ENCODE measurements around the gene FGF18. TPM values are rescaled to one million over a fixed set of nuclear protein-coding genes. Genes with fewer than 3 reads are reported as not detected.

Gene FGF18
- total and polyA plus RNA-seq, 10 of the 15 experiments (the other 5 are each of a cell fraction or from before 2014, with no cell fraction given) = 0.03 to 0.10 (median 0.06) TPM; not detected in 5

DNA sequence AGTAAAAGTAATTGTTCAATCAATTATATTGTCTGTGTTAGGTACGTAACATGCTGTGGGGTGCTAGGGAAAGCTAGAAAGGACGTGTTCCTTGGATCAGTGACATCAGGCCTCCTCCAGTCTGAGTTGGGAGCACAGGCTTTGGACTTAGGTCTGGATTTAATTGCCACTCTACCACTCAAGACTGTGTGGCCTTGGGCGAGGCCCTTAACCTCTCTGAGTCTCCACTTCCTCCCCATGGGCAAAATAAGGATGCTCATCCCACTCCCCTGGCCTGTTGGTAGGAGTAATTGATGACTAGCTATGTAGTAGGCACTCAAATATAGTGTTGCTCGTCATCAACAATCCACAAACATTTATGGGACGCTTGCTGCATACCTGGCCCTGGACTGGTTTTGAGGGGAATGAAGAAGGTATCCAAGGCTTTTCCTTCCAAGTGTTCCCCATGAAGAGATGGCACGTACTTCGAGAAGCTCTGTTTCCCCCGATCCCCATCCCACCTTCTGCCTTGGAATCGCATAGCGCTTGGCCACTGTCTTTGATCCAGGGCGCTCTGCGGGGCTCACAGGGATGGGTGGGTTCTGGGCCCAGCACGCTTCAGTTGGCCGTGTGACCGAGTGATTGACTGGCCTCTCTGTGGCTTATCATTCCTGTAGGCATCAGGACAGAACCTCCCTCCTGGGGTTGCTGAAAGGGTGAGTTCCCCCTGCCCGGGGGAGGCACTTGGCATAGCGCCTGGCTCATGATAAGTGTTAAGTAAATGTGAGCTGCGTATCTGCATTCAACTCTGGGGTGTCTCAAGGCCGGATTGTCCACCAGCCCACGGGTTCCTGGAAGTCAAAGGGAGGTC is 8.1 kb downstream of the FGF18 start:
- ChIA-PET RAD21 (ENCODE audit: unreplicated experiment) (no interaction called here), CTCF (no interaction called here), SMC1A (ENCODE audit: uncharacterized antibody, unreplicated experiment) (interaction anchor here (1.3 kb wide), 1 partner anchor 9 kb away, joined by 3 read pairs; no protein-coding TSS in a partner anchor), POLR2A (no interaction called here)
- no peaks in the 10 kb centered on the region for H3K79me2 ChIP-seq (ENCODE audit: control insufficient read depth, insufficient read depth, low read length)
- BruUV-seq (replicated peaks) = no TSS peak
- TF ChIP-seq DPF2 (IDR thresholded peaks at IDR 0.05) = no peak
- no peak for TF ChIP-seq RAD51 (IDR thresholded peaks at IDR 0.05)
- TF ChIP-seq JUNB (IDR thresholded peaks at IDR 0.05) = no peak
- TF ChIP-seq, protein P1, sequence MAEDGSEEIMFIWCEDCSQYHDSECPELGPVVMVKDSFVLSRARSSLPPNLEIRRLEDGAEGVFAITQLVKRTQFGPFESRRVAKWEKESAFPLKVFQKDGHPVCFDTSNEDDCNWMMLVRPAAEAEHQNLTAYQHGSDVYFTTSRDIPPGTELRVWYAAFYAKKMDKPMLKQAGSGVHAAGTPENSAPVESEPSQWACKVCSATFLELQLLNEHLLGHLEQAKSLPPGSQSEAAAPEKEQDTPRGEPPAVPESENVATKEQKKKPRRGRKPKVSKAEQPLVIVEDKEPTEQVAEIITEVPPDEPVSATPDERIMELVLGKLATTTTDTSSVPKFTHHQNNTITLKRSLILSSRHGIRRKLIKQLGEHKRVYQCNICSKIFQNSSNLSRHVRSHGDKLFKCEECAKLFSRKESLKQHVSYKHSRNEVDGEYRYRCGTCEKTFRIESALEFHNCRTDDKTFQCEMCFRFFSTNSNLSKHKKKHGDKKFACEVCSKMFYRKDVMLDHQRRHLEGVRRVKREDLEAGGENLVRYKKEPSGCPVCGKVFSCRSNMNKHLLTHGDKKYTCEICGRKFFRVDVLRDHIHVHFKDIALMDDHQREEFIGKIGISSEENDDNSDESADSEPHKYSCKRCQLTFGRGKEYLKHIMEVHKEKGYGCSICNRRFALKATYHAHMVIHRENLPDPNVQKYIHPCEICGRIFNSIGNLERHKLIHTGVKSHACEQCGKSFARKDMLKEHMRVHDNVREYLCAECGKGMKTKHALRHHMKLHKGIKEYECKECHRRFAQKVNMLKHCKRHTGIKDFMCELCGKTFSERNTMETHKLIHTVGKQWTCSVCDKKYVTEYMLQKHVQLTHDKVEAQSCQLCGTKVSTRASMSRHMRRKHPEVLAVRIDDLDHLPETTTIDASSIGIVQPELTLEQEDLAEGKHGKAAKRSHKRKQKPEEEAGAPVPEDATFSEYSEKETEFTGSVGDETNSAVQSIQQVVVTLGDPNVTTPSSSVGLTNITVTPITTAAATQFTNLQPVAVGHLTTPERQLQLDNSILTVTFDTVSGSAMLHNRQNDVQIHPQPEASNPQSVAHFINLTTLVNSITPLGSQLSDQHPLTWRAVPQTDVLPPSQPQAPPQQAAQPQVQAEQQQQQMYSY (CRISPR knock-in tag; IDR thresholded peaks at IDR 0.05) = no peak
- TF ChIP-seq FOXK2 (IDR thresholded peaks at IDR 0.05) = no peak
- no peak for TF ChIP-seq TCF3 (IDR thresholded peaks at IDR 0.05; ENCODE audit: borderline replicate concordance, insufficient read depth, low read depth, low read length)
- TF ChIP-seq, protein P2, sequence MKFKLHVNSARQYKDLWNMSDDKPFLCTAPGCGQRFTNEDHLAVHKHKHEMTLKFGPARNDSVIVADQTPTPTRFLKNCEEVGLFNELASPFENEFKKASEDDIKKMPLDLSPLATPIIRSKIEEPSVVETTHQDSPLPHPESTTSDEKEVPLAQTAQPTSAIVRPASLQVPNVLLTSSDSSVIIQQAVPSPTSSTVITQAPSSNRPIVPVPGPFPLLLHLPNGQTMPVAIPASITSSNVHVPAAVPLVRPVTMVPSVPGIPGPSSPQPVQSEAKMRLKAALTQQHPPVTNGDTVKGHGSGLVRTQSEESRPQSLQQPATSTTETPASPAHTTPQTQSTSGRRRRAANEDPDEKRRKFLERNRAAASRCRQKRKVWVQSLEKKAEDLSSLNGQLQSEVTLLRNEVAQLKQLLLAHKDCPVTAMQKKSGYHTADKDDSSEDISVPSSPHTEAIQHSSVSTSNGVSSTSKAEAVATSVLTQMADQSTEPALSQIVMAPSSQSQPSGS (IDR thresholded peaks at IDR 0.05; ENCODE audit: low read length) = no peak
- TF ChIP-seq RB1 (IDR thresholded peaks at IDR 0.05; ENCODE audit: borderline replicate concordance) = no peak
- TF ChIP-seq NR2C2 (IDR thresholded peaks at IDR 0.05; ENCODE audit: borderline replicate concordance, control insufficient read depth, insufficient read length, low read depth) = no peak
- no peak for TF ChIP-seq CBX5 (IDR thresholded peaks at IDR 0.05; ENCODE audit: low read depth)
- TF ChIP-seq SMC3 (IDR thresholded peaks at IDR 0.05; ENCODE audit: borderline replicate concordance, low read length) = no peak
- TF ChIP-seq POLR2AphosphoS5 (IDR thresholded peaks at IDR 0.05; ENCODE audit: low read length) = no peak
- no peak for TF ChIP-seq SPI1 (IDR thresholded peaks at IDR 0.05; ENCODE audit: borderline replicate concordance, insufficient read depth, low read depth, low read length)
- TF ChIP-seq YY1 (IDR thresholded peaks at IDR 0.05; ENCODE audit: low read depth, low read length) = no peak
- TF ChIP-seq, protein P3, sequence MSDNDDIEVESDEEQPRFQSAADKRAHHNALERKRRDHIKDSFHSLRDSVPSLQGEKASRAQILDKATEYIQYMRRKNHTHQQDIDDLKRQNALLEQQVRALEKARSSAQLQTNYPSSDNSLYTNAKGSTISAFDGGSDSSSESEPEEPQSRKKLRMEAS (IDR thresholded peaks at IDR 0.05; ENCODE audit: low read depth, low read length) = no peak
- TF ChIP-seq, protein P4, sequence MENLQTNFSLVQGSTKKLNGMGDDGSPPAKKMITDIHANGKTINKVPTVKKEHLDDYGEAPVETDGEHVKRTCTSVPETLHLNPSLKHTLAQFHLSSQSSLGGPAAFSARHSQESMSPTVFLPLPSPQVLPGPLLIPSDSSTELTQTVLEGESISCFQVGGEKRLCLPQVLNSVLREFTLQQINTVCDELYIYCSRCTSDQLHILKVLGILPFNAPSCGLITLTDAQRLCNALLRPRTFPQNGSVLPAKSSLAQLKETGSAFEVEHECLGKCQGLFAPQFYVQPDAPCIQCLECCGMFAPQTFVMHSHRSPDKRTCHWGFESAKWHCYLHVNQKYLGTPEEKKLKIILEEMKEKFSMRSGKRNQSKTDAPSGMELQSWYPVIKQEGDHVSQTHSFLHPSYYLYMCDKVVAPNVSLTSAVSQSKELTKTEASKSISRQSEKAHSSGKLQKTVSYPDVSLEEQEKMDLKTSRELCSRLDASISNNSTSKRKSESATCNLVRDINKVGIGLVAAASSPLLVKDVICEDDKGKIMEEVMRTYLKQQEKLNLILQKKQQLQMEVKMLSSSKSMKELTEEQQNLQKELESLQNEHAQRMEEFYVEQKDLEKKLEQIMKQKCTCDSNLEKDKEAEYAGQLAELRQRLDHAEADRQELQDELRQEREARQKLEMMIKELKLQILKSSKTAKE (IDR thresholded peaks at IDR 0.05; ENCODE audit: low read depth, poor library complexity, severe bottlenecking) = no peak
- no peak for TF ChIP-seq ZNF274 (IDR thresholded peaks at IDR 0.05; ENCODE audit: insufficient read depth, insufficient read length)
- TF ChIP-seq HDGF (IDR thresholded peaks at IDR 0.05) = no peak
- in situ Hi-C loops (cut with MboI) (no loop called here), intact Hi-C loops (cut with micrococcal nuclease; ENCODE audit: unreplicated experiment) (loop anchor here (10.0 kb wide), 1 partner anchor 177 kb away; no protein-coding TSS in a partner anchor)
- ATAC-seq = no peak
- no peak overlapping the region for H3K4me2 ChIP-seq (ENCODE audit: control insufficient read depth, insufficient read depth)
- no peak for FAIRE-seq
- no peaks in the 10 kb centered on the region for H3K36me3 ChIP-seq (ENCODE audit: control insufficient read depth in 2 of 2, insufficient read depth in 2 of 2, low read length in 1 of 2)
- H2AFZ ChIP-seq (ENCODE audit: control insufficient read depth, low read depth, low read length) = no peak overlapping the region
- no peaks in the 10 kb centered on the region for H4K20me1 ChIP-seq (ENCODE audit: control insufficient read depth, insufficient read depth)
- no peaks in the 10 kb centered on the region for H3K27me3 ChIP-seq (replicated peaks in 1 of 2; ENCODE audit: control insufficient read depth in 2 of 2, insufficient read depth in 2 of 2, low read length in 1 of 2)
- H3K27ac ChIP-seq (ENCODE audit: control insufficient read depth, insufficient read depth) = no peak overlapping the region
- no peak overlapping the region for H3K9ac ChIP-seq (ENCODE audit: control insufficient read depth, insufficient read depth, low read length)
- H3K9me3 ChIP-seq (replicated peaks; ENCODE audit: control insufficient read depth, insufficient read depth, low read length) = no peaks in the 10 kb centered on the region
- WGBS (ENCODE audit: insufficient coverage, insufficient replicate concordance, low lambda C conversion rate, missing lambda C conversion rate) = 38% methylated on average over 20 of the region's 20 CpGs
- no peak for DNase-seq (ENCODE audit: low read depth, low spot score)
- H3K4me1 ChIP-seq (ENCODE audit: control insufficient read depth, insufficient read depth, low read length) = no peaks in the 10 kb centered on the region
- no peak overlapping the region for H3K4me3 ChIP-seq
